B cell (primary cell): Measurements from ENCODE around the gene TAS2R16. TPM values are rescaled to one million over a fixed set of nuclear protein-coding genes. Genes with fewer than 3 reads are reported as not detected.

Experiments
- ATAC-seq: fragments of 200-7000 bp; cut with Tn5 transposase; one replicate; pipeline ENCODE4 v1.10.0; 2021; ENCODE audit warnings: low read depth, mild to moderate bottlenecking, moderate number of reproducible peaks, moderate library complexity
- CTCF ChIA-PET: fragments of 350-600 bp; sonication (Branson Sonifier 250); formaldehyde crosslinking; loops from one replicate; lab custom pipeline; 2021; ENCODE audit warnings: antibody characterized with exemption, inconsistent platforms; lab: Charles Lee
- POLR2A ChIA-PET: fragments of 350-600 bp; sonication (Branson Sonifier 250); formaldehyde crosslinking; loops from one replicate; lab custom pipeline; 2021; ENCODE audit warnings: antibody characterized with exemption; lab: Charles Lee
- DNase-seq: peaks from one replicate; pipeline ENCODE4 v3.0.0; 2013
- H2AFZ ChIP-seq: 2 replicates; pipeline ENCODE4 v1.6.1; 2012; ENCODE audit warnings: mild to moderate bottlenecking, low read depth, low read length; ENCODE audit not compliant: insufficient read depth, poor library complexity, severe bottlenecking
- H3K27ac ChIP-seq, 2 donors: 1 replicate in 1 of 2; 2 replicates in 1 of 2; pipeline ENCODE4 v1.5.1; 2012 to 2013; ENCODE audit warnings: low read length in 2 of 2, mild to moderate bottlenecking in 2 of 2, moderate library complexity in 1 of 2
- H3K27me3 ChIP-seq, 4 experiments: fragments of 200-600 bp in 1 of 4; sonication (generic) in 1 of 4; replicated peaks in 1 of 4; 1 replicate in 2 of 4; 2 replicates in 2 of 4; pipeline versions ENCODE4 v1.6.1 to v1.7.0; 2013 to 2016; ENCODE audit warnings: low read length in 3 of 4, mild to moderate bottlenecking in 2 of 4, mixed read lengths in 1 of 4, moderate library complexity in 1 of 4; ENCODE audit not compliant: insufficient read depth in 4 of 4, control insufficient read depth in 3 of 4; ENCODE audit errors: control extremely low read depth in 1 of 4
- H3K36me3 ChIP-seq, 2 experiments: replicated peaks in 1 of 2; 1 replicate in 1 of 2; 2 replicates in 1 of 2; pipeline versions ENCODE4 v1.6.1 to v1.7.1; 2013; ENCODE audit warnings: low read length in 1 of 2; ENCODE audit not compliant: insufficient read depth in 2 of 2, control insufficient read depth in 1 of 2; ENCODE audit errors: control extremely low read depth in 1 of 2, extremely low read depth in 1 of 2
- H3K4me1 ChIP-seq, 2 donors: fragments of 200-600 bp in 1 of 2; sonication (generic) in 1 of 2; 1 replicate in 1 of 2; 2 replicates in 1 of 2; pipeline versions ENCODE4 v1.5.1 to v1.6.1; 2013 to 2017; ENCODE audit warnings: low read length in 2 of 2; ENCODE audit not compliant: control insufficient read depth in 2 of 2, insufficient read depth in 2 of 2
- H3K4me2 ChIP-seq: replicated peaks from 2 replicates; pipeline ENCODE3; 2012; ENCODE audit warnings: mild to moderate bottlenecking, low read depth, low read length; ENCODE audit not compliant: poor library complexity, severe bottlenecking
- H3K4me3 ChIP-seq, 5 experiments: fragments of 200-600 bp in 1 of 5; sonication (generic) in 1 of 5; 1 replicate in 3 of 5; 2 replicates in 2 of 5; pipeline versions ENCODE4 v1.5.1 to v1.7.0; 2011 to 2016; ENCODE audit warnings: low read length in 4 of 5, mild to moderate bottlenecking in 4 of 5, low read depth in 2 of 5, control low read depth in 1 of 5, moderate library complexity in 1 of 5; ENCODE audit not compliant: insufficient read depth in 1 of 5; ENCODE audit errors: control extremely low read depth in 1 of 5, extremely low read depth in 1 of 5
- H3K79me2 ChIP-seq: fragments of 200-600 bp; sonication (generic); one replicate; pipeline ENCODE4 v1.6.0; 2016; ENCODE audit warnings: low read length; ENCODE audit not compliant: control insufficient read depth, insufficient read depth
- H3K9ac ChIP-seq: fragments of 200-600 bp; sonication (generic); 2 replicates; pipeline ENCODE4 v1.6.1; 2017; ENCODE audit warnings: mild to moderate bottlenecking, low read length, moderate library complexity
- H3K9me3 ChIP-seq, 3 donors: one replicate each; pipeline versions ENCODE4 v1.6.1 to v1.7.1; 2013; ENCODE audit warnings: low read length in 2 of 3; ENCODE audit not compliant: control insufficient read depth in 2 of 3, insufficient read depth in 1 of 3; ENCODE audit errors: control extremely low read depth in 1 of 3
- H4K20me1 ChIP-seq: 2 replicates; pipeline ENCODE4 v1.6.0; 2012; ENCODE audit warnings: mild to moderate bottlenecking, low read length; ENCODE audit not compliant: insufficient read depth, control insufficient read depth, poor library complexity, severe bottlenecking
- H3K27ac Mint-ChIP-seq: one replicate; pipeline ENCODE4 v1.8.0; 2021; ENCODE audit warnings: mixed read lengths
- H3K27me3 Mint-ChIP-seq: one replicate; pipeline ENCODE4 v1.8.0; 2021; ENCODE audit warnings: mixed read lengths
- H3K4me1 Mint-ChIP-seq: one replicate; pipeline ENCODE4 v1.8.0; 2021; ENCODE audit warnings: mixed read lengths
- H3K4me3 Mint-ChIP-seq: one replicate; pipeline ENCODE4 v1.8.0; 2021; ENCODE audit warnings: mixed read lengths
- H3K9me3 Mint-ChIP-seq: one replicate; pipeline ENCODE4 v1.8.0; 2022; ENCODE audit warnings: mixed read lengths; ENCODE audit not compliant: insufficient read depth
- EZH2 ChIP-seq: IDR thresholded peaks from 2 replicates; pipeline ENCODE4 v1.6.1; 2012; ENCODE audit warnings: borderline replicate concordance, low read depth, mild to moderate bottlenecking, moderate library complexity, low read length; ENCODE audit not compliant: insufficient read depth, poor library complexity, severe bottlenecking
- WGBS: methylation state at CpG from one replicate; pipeline ENCODE4 v1.1.5; 2013; ENCODE audit warnings: missing lambda C conversion rate; ENCODE audit not compliant: insufficient coverage; 5-methylcytosine and 5-hydroxymethylcytosine counted together
- intact Hi-C: fragments of 100-400 bp; cut with micrococcal nuclease; formaldehyde crosslinking; loops from one replicate; pipeline ENCODE4 v1.10.0; 2022
- polyA plus RNA-seq: library from polyadenylated mRNA; depleted of rRNA; stranded (reverse); fragments of >200 nt; gene quantifications from 2 replicates; pipeline ENCODE4 v1.2.3, GENCODE V29; 2012
- total RNA-seq, 2 donors: library from RNA; stranded (reverse); fragments of 120-200 nt in 1 of 2; gene quantifications; 1 replicate in 1 of 2; 2 replicates in 1 of 2; pipeline versions ENCODE4 v1.2.3 to v1.2.4, GENCODE V29; 2013 to 2022
- TF ChIP-seq, protein P1 (sequence below): fragments of 200-600 bp; IDR thresholded peaks from one replicate; pipeline ENCODE4 v1.8.0; 2022; ENCODE audit warnings: antibody characterized with exemption, mild to moderate bottlenecking

Gene TAS2R16
- total and polyA plus RNA-seq, 2 donors (not counting 1 experiment from before 2014, with no cell fraction given), result not detected

- H3K4me2 ChIP-seq, result no peak overlapping the region
- 75% methylated on average over 2 of the region's 3 CpGs for WGBS
- no peak overlapping the region for H3K4me3 ChIP-seq
- Mint-ChIP-seq H3K4me1 (no peaks in the 10 kb centered on the region), H3K9me3 (no peaks in the 10 kb centered on the region), H3K4me3 (no peak overlapping the region), H3K27me3 (no peaks in the 10 kb centered on the region), H3K27ac (no peak overlapping the region)
- POLR2A ChIA-PET, result no interaction called here
- H4K20me1 ChIP-seq, result no peaks in the 10 kb centered on the region
- no peak overlapping the region for H3K27ac ChIP-seq
- peaks cover 0 to 3% (median 0%) of the 10 kb centered on the region in 3 donors for H3K9me3 ChIP-seq
- H3K36me3 ChIP-seq, result no peaks in the 10 kb centered on the region
- intact Hi-C loops, result no loop called here
- TF ChIP-seq, protein P1, sequence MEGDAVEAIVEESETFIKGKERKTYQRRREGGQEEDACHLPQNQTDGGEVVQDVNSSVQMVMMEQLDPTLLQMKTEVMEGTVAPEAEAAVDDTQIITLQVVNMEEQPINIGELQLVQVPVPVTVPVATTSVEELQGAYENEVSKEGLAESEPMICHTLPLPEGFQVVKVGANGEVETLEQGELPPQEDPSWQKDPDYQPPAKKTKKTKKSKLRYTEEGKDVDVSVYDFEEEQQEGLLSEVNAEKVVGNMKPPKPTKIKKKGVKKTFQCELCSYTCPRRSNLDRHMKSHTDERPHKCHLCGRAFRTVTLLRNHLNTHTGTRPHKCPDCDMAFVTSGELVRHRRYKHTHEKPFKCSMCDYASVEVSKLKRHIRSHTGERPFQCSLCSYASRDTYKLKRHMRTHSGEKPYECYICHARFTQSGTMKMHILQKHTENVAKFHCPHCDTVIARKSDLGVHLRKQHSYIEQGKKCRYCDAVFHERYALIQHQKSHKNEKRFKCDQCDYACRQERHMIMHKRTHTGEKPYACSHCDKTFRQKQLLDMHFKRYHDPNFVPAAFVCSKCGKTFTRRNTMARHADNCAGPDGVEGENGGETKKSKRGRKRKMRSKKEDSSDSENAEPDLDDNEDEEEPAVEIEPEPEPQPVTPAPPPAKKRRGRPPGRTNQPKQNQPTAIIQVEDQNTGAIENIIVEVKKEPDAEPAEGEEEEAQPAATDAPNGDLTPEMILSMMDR, result no peak
- TF ChIP-seq EZH2, result no peak
- no peaks in the 10 kb centered on the region for H3K4me1 ChIP-seq
- no peak for ATAC-seq
- no peaks in the 10 kb centered on the region for H3K27me3 ChIP-seq
- H3K79me2 ChIP-seq, result no peaks in the 10 kb centered on the region
- no peak for DNase-seq
- CTCF ChIA-PET, result no interaction called here
- H2AFZ ChIP-seq, result no peak overlapping the region
- H3K9ac ChIP-seq, result no peak overlapping the region
These were observed 29.7 kb upstream of the TAS2R16 start for GRCh38 chr7:123024989-123025758.

- ChIA-PET POLR2A (no interaction called here), CTCF (no interaction called here)
- intact Hi-C loops, result no loop called here
- Histone ChIP-seq H3K4me3 (no peak overlapping the region), H3K27ac (no peak overlapping the region), H2AFZ (no peak overlapping the region), H3K79me2 (no peaks in the 10 kb centered on the region), H3K36me3 (no peaks in the 10 kb centered on the region), H3K4me1 (no peaks in the 10 kb centered on the region), H3K4me2 (no peak overlapping the region), H4K20me1 (no peaks in the 10 kb centered on the region), H3K27me3 (no peaks in the 10 kb centered on the region), H3K9ac (no peak overlapping the region), H3K9me3 (no peaks in the 10 kb centered on the region)
- Mint-ChIP-seq H3K27me3 (no peaks in the 10 kb centered on the region), H3K4me1 (no peaks in the 10 kb centered on the region), H3K9me3 (no peaks in the 10 kb centered on the region), H3K27ac (no peak overlapping the region), H3K4me3 (no peak overlapping the region)
- ATAC-seq (no peak), DNase-seq (no peak)
- TF ChIP-seq EZH2, result no peak
- TF ChIP-seq, protein P1, result no peak
These were observed 27.6 kb upstream of the TAS2R16 start for GRCh38 chr7:123023126-123023525.
